ACC112 (cell line): ENCODE results near the gene METTL8.

Source experiments
- H2AFZ ChIP-seq: fragments of 200-600 bp; sonication (generic); one replicate; pipeline ENCODE4 v1.6.0; 2017; ENCODE audit warnings: antibody characterized with exemption, low read length; ENCODE audit not compliant: unreplicated experiment
- H3K27ac ChIP-seq: fragments of 200-600 bp; sonication (generic); 2 replicates; pipeline ENCODE4 v1.5.1; 2014; ENCODE audit warnings: low read depth, mild to moderate bottlenecking, antibody characterized with exemption, low read length, moderate library complexity
- H3K27me3 ChIP-seq: fragments of 200-600 bp; sonication (generic); 2 replicates; pipeline ENCODE4 v1.6.1; 2014; ENCODE audit warnings: mild to moderate bottlenecking, antibody characterized with exemption, low read length, moderate library complexity, mixed read lengths; ENCODE audit not compliant: insufficient read depth
- H3K36me3 ChIP-seq: fragments of 200-600 bp; sonication (generic); 2 replicates; pipeline ENCODE4 v1.6.1; 2016; ENCODE audit warnings: mild to moderate bottlenecking, antibody characterized with exemption, low read length, moderate library complexity, mixed read lengths; ENCODE audit not compliant: insufficient read depth
- H3K4me1 ChIP-seq: fragments of 200-600 bp; sonication (generic); one replicate; pipeline ENCODE4 v1.6.1; 2016; ENCODE audit warnings: low read length, mixed read lengths; ENCODE audit not compliant: insufficient read depth, unreplicated experiment, control insufficient read depth
- H3K4me3 ChIP-seq: fragments of 200-600 bp; sonication (generic); 2 replicates; pipeline ENCODE4 v1.5.1; 2014; ENCODE audit warnings: mild to moderate bottlenecking, low read depth, low read length
- H3K79me2 ChIP-seq: fragments of 200-600 bp; sonication (generic); one replicate; pipeline ENCODE4 v1.6.0; 2016; ENCODE audit warnings: low read length; ENCODE audit not compliant: control insufficient read depth, unreplicated experiment, insufficient read depth

The METTL8 gene

GRCh38 chr2:171433763-171434012 lies at the start of gene METTL8:
METTL8 (minus strand) TSS chr2:171433990; CDS start chr2:171392185, 41,805 bp downstream.
- H3K4me1 ChIP-seq, result peaks cover 20% of the 10 kb centered on the region
- H3K27me3 ChIP-seq, result no peaks in the 10 kb centered on the region
- peaks cover 37% of the 10 kb centered on the region for H3K36me3 ChIP-seq
- peaks cover 59% of the 10 kb centered on the region for H3K79me2 ChIP-seq
- peak within 1 kb of the TSS; percentile 83 for H3K27ac ChIP-seq
- peak within 1 kb of the TSS; percentile 86 for H3K4me3 ChIP-seq
- H2AFZ ChIP-seq, result peak within 1 kb of the TSS; percentile 90

GRCh38 chr2:171482877-171483276 lies 49.1 kb upstream of the METTL8 start:
- H3K79me2 ChIP-seq, result no peaks in the 10 kb centered on the region
- H3K27me3 ChIP-seq, result no peaks in the 10 kb centered on the region
- H3K36me3 ChIP-seq, result peaks cover 16% of the 10 kb centered on the region
- H2AFZ ChIP-seq, result no peak overlapping the region
- H3K4me3 ChIP-seq, result no peak overlapping the region
- peaks cover 12% of the 10 kb centered on the region for H3K4me1 ChIP-seq
- no peak overlapping the region for H3K27ac ChIP-seq

GRCh38 chr2:171482308-171482707 lies 48.5 kb upstream of the METTL8 start:
- H3K27ac ChIP-seq, result no peak overlapping the region
- no peak overlapping the region for H2AFZ ChIP-seq
- H3K4me3 ChIP-seq, result no peak overlapping the region
- H3K36me3 ChIP-seq, result peaks cover 16% of the 10 kb centered on the region
- no peaks in the 10 kb centered on the region for H3K79me2 ChIP-seq
- H3K27me3 ChIP-seq, result no peaks in the 10 kb centered on the region
- peaks cover 13% of the 10 kb centered on the region for H3K4me1 ChIP-seq

- Histone ChIP-seq H3K36me3 (peaks cover 16% of the 10 kb centered on the region), H2AFZ (no peak overlapping the region), H3K27ac (no peak overlapping the region), H3K79me2 (no peaks in the 10 kb centered on the region), H3K27me3 (no peaks in the 10 kb centered on the region), H3K4me3 (no peak overlapping the region), H3K4me1 (peaks cover 13% of the 10 kb centered on the region)
Observed at GRCh38 chr2:171480908-171481307, 47.1 kb upstream of the METTL8 start.

GRCh38 chr2:171479154-171479814 lies 45.5 kb upstream of the METTL8 start:
- Histone ChIP-seq H3K79me2 (no peaks in the 10 kb centered on the region), H3K4me1 (peaks cover 13% of the 10 kb centered on the region), H3K36me3 (peaks cover 15% of the 10 kb centered on the region), H3K27ac (no peak overlapping the region), H3K4me3 (no peak overlapping the region), H3K27me3 (no peaks in the 10 kb centered on the region), H2AFZ (no peak overlapping the region)

- Histone ChIP-seq H3K4me1 (peaks cover 13% of the 10 kb centered on the region), H3K36me3 (peaks cover 23% of the 10 kb centered on the region), H3K27me3 (no peaks in the 10 kb centered on the region), H2AFZ (no peak overlapping the region), H3K27ac (no peak overlapping the region), H3K79me2 (no peaks in the 10 kb centered on the region), H3K4me3 (no peak overlapping the region)
Observed at GRCh38 chr2:171478345-171478744, 44.6 kb upstream of the METTL8 start.

GRCh38 chr2:171475979-171476378 lies 42.2 kb upstream of the METTL8 start:
- Histone ChIP-seq H3K36me3 (peaks cover 22% of the 10 kb centered on the region), H3K27ac (no peak overlapping the region), H2AFZ (no peak overlapping the region), H3K79me2 (no peaks in the 10 kb centered on the region), H3K4me3 (no peak overlapping the region), H3K4me1 (peaks cover 13% of the 10 kb centered on the region), H3K27me3 (no peaks in the 10 kb centered on the region)

GRCh38 chr2:171470129-171470528 lies 36.3 kb upstream of the METTL8 start:
- H3K27me3 ChIP-seq, result no peaks in the 10 kb centered on the region
- H3K36me3 ChIP-seq, result peaks cover 42% of the 10 kb centered on the region
- H3K4me1 ChIP-seq, result no peaks in the 10 kb centered on the region
- H3K4me3 ChIP-seq, result no peak overlapping the region
- no peaks in the 10 kb centered on the region for H3K79me2 ChIP-seq
- H2AFZ ChIP-seq, result no peak overlapping the region
- H3K27ac ChIP-seq, result no peak overlapping the region

- Histone ChIP-seq H2AFZ (no peak overlapping the region), H3K79me2 (no peaks in the 10 kb centered on the region), H3K27ac (no peak overlapping the region), H3K27me3 (no peaks in the 10 kb centered on the region), H3K4me1 (no peaks in the 10 kb centered on the region), H3K4me3 (no peak overlapping the region), H3K36me3 (peaks cover 38% of the 10 kb centered on the region)
Observed at GRCh38 chr2:171469176-171469575, 35.4 kb upstream of the METTL8 start.

- Histone ChIP-seq H3K36me3 (peaks cover 42% of the 10 kb centered on the region), H3K27ac (no peak overlapping the region), H3K4me1 (no peaks in the 10 kb centered on the region), H2AFZ (no peak overlapping the region), H3K79me2 (no peaks in the 10 kb centered on the region), H3K27me3 (no peaks in the 10 kb centered on the region), H3K4me3 (no peak overlapping the region)
Observed at GRCh38 chr2:171460537-171460936, 26.7 kb upstream of the METTL8 start.

GRCh38 chr2:171459498-171459897 lies 25.7 kb upstream of the METTL8 start:
- H3K27me3 ChIP-seq, result no peaks in the 10 kb centered on the region
- H3K36me3 ChIP-seq, result peaks cover 49% of the 10 kb centered on the region
- no peak overlapping the region for H3K27ac ChIP-seq
- H3K79me2 ChIP-seq, result no peaks in the 10 kb centered on the region
- no peak overlapping the region for H3K4me3 ChIP-seq
- no peaks in the 10 kb centered on the region for H3K4me1 ChIP-seq
- no peak overlapping the region for H2AFZ ChIP-seq
